ENCODE measurements around the gene ACY1.

The ACY1 gene

DNA sequence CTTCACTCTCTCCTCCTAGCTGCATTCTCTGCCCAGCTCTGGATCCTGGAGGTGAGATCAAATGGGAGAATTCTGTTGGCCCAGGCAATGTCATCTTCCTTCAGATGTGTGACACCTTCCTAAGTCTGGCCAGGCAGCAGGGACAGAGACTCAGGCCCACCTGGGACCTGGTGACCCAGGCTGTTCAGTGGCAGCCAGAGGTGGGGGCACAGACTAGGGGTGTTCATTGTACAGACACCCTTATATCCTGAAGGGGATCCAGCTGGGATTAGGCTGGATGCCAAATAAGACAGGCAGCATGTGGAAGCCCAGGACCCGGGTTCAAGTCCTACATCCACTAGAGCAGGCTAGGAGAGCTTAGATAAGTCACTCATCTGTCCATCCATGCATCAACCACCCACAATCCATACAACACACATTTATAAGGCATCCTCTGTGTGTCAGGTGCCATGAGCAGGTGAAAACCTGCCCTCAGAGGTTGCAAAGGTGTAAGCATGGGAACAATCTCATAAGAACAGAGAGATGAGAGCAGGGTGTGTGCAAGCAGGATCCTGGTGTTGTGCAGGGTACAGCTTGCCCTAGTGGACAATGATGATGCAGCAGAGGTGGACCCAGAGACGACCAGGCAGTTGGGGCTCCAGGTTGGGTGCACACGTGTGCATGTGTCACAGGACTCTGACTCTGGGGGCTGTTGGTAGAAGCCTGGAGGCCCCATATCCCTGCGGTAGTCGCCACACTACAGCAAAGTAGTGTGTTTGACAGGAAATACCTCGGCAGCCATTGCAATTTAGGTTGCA lies 30.7 kb downstream of the ACY1 start:
- Histone ChIP-seq H3K4me1 (ENCODE audit: control insufficient read depth, low read length) (no peaks in the 10 kb centered on the region), H3K79me2 (ENCODE audit: control insufficient read depth, low read length) (no peaks in the 10 kb centered on the region), H3K27me3 (ENCODE audit: control insufficient read depth, low read length) (no peaks in the 10 kb centered on the region), H3K9me2 (replicated peaks; ENCODE audit: control insufficient read depth, low read length) (no peaks in the 10 kb centered on the region), H3K4me3 (ENCODE audit: low read length) (no peak overlapping the region), H4K20me1 (ENCODE audit: control insufficient read depth, insufficient read depth, low read depth, low read length) (no peaks in the 10 kb centered on the region), H3K9me3 (ENCODE audit: control insufficient read depth, insufficient read depth, low read length) (no peaks in the 10 kb centered on the region), H3K36me3 (ENCODE audit: control insufficient read depth, low read length) (no peaks in the 10 kb centered on the region), H3K4me2 (ENCODE audit: low read length) (no peak overlapping the region), H3K27ac (ENCODE audit: low read depth, low read length) (no peak overlapping the region), H3F3A (ENCODE audit: control insufficient read depth, insufficient read depth) (no peaks in the 10 kb centered on the region)
- TF ChIP-seq EZH2phosphoT487 (IDR thresholded peaks at IDR 0.05; ENCODE audit: borderline replicate concordance, low read length) = no peak
- TF ChIP-seq, protein P1, sequence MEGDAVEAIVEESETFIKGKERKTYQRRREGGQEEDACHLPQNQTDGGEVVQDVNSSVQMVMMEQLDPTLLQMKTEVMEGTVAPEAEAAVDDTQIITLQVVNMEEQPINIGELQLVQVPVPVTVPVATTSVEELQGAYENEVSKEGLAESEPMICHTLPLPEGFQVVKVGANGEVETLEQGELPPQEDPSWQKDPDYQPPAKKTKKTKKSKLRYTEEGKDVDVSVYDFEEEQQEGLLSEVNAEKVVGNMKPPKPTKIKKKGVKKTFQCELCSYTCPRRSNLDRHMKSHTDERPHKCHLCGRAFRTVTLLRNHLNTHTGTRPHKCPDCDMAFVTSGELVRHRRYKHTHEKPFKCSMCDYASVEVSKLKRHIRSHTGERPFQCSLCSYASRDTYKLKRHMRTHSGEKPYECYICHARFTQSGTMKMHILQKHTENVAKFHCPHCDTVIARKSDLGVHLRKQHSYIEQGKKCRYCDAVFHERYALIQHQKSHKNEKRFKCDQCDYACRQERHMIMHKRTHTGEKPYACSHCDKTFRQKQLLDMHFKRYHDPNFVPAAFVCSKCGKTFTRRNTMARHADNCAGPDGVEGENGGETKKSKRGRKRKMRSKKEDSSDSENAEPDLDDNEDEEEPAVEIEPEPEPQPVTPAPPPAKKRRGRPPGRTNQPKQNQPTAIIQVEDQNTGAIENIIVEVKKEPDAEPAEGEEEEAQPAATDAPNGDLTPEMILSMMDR (IDR thresholded peaks at IDR 0.05; ENCODE audit: low read depth, low read length, poor library complexity, severe bottlenecking) = no peak

GRCh38 chr3:52014613-52015012 lies 31.3 kb downstream of the ACY1 start:
- no peak overlapping the region for H3K27ac ChIP-seq (ENCODE audit: low read depth, low read length)
- no peaks in the 10 kb centered on the region for H3K9me3 ChIP-seq (ENCODE audit: control insufficient read depth, insufficient read depth, low read length)
- H3K4me2 ChIP-seq (ENCODE audit: low read length) = no peak overlapping the region
- H3K27me3 ChIP-seq (ENCODE audit: control insufficient read depth, low read length) = no peaks in the 10 kb centered on the region
- no peaks in the 10 kb centered on the region for H3K79me2 ChIP-seq (ENCODE audit: control insufficient read depth, low read length)
- H3K4me1 ChIP-seq (ENCODE audit: control insufficient read depth, low read length) = no peaks in the 10 kb centered on the region
- TF ChIP-seq, protein P1 (IDR thresholded peaks at IDR 0.05; ENCODE audit: low read depth, low read length, poor library complexity, severe bottlenecking) = peak; percentile 49
- no peak for TF ChIP-seq EZH2phosphoT487 (IDR thresholded peaks at IDR 0.05; ENCODE audit: borderline replicate concordance, low read length)
- H3K4me3 ChIP-seq (ENCODE audit: low read length) = no peak overlapping the region
- H3K36me3 ChIP-seq (ENCODE audit: control insufficient read depth, low read length) = no peaks in the 10 kb centered on the region
- H3K9me2 ChIP-seq (replicated peaks; ENCODE audit: control insufficient read depth, low read length) = no peaks in the 10 kb centered on the region
- no peaks in the 10 kb centered on the region for H3F3A ChIP-seq (ENCODE audit: control insufficient read depth, insufficient read depth)
- H4K20me1 ChIP-seq (ENCODE audit: control insufficient read depth, insufficient read depth, low read depth, low read length) = no peaks in the 10 kb centered on the region

DNA sequence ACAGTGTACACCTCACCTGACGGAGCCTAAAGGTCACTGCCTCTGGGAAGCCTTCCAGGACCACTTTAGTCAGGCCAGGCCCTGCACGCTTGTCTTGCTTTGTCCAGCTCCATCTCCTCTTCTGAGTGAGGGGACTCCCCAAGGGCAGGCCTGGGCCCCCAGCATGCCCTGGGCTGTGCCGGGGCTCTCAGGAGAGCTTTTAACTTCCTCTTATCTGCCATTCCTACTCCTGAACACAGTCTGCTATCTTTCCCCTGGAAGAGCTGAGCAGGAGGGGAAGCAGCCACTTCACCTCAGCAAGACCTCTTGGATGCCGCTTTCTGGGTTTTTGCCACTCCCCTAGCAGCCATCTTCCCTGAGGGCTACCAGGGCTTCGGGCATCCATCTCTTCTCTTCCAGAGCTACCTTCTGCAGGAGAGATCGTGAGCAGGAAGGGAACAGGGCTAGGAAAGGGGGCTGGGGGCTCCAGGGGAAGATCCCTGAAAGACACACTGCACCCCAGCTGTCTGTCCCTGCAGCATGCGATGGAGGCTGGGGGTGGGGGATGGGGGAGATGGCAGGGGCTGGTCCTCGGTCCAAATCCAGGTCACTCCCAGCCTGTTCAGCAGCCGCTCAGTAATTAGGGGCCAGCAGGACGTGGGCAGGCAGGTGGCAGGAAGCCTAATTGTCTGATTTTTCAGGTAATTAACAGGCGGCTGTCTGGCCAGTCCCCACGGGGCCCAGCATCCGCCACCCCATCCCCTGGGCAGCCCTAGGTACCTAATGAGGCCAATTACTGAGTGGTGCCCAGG lies 32.3 kb downstream of the ACY1 start:
- H3K27ac ChIP-seq (ENCODE audit: low read depth, low read length) = no peak overlapping the region
- no peaks in the 10 kb centered on the region for H3K9me2 ChIP-seq (replicated peaks; ENCODE audit: control insufficient read depth, low read length)
- H3K4me2 ChIP-seq (ENCODE audit: low read length) = no peak overlapping the region
- TF ChIP-seq, protein P1 (IDR thresholded peaks at IDR 0.05; ENCODE audit: low read depth, low read length, poor library complexity, severe bottlenecking) = no peak
- TF ChIP-seq EZH2phosphoT487 (IDR thresholded peaks at IDR 0.05; ENCODE audit: borderline replicate concordance, low read length) = no peak
- no peak overlapping the region for H3K4me3 ChIP-seq (ENCODE audit: low read length)
- no peaks in the 10 kb centered on the region for H4K20me1 ChIP-seq (ENCODE audit: control insufficient read depth, insufficient read depth, low read depth, low read length)
- H3K9me3 ChIP-seq (ENCODE audit: control insufficient read depth, insufficient read depth, low read length) = no peaks in the 10 kb centered on the region
- no peaks in the 10 kb centered on the region for H3K79me2 ChIP-seq (ENCODE audit: control insufficient read depth, low read length)
- no peaks in the 10 kb centered on the region for H3K36me3 ChIP-seq (ENCODE audit: control insufficient read depth, low read length)
- no peaks in the 10 kb centered on the region for H3K4me1 ChIP-seq (ENCODE audit: control insufficient read depth, low read length)
- no peaks in the 10 kb centered on the region for H3K27me3 ChIP-seq (ENCODE audit: control insufficient read depth, low read length)
- no peaks in the 10 kb centered on the region for H3F3A ChIP-seq (ENCODE audit: control insufficient read depth, insufficient read depth)
